Measurements from ENCODE around the gene NDUFAF8. TPM values are rescaled to one million over a fixed set of nuclear protein-coding genes. Genes with fewer than 3 reads are reported as not detected.
A peak's percentile ranks its signal among the peaks of the same experiment; 100 is the strongest.

Gene NDUFAF8
- total RNA-seq, 4 donors from 2014 or later = 22.0 to 67.0 (median 34.3) TPM

- TF ChIP-seq CTCF (IDR thresholded peaks at IDR 0.05) (no peak), POLR2A (IDR thresholded peaks at IDR 0.05) (no peak)
Observed at GRCh38 chr17:81256616-81257015, 17.5 kb downstream of the NDUFAF8 start.

GRCh38 chr17:81257533-81257932 is 18.4 kb downstream of the NDUFAF8 start:
- WGBS, 2 donors = 98 to 100% methylated on average over 3 to 7 of the region's 19 CpGs
- Histone ChIP-seq H3K27ac (no peak overlapping the region), H3K27me3 (no peaks in the 10 kb centered on the region), H3K36me3 (peaks cover 23 to 68% (median 27%) of the 10 kb centered on the region in 3 donors), H3K9me3 (no peaks in the 10 kb centered on the region), H3K4me1 (peaks cover 13 to 38% (median 22%) of the 10 kb centered on the region in 3 donors), H3K4me3 (no peak overlapping the region)
- no peak for DNase-seq
- TF ChIP-seq POLR2A (IDR thresholded peaks at IDR 0.05) (no peak), CTCF (IDR thresholded peaks at IDR 0.05) (no peak)
- intact Hi-C loops (cut with DNase I) = no loop called here

More at GRCh38 chr17:81256616-81257015, 17.5 kb downstream of the NDUFAF8 start:
- intact Hi-C loops (cut with DNase I) = no loop called here
- Histone ChIP-seq H3K27ac (peak overlapping the region in 2 of 4 donors; percentile 74 to 83), H3K9me3 (no peaks in the 10 kb centered on the region), H3K4me1 (peaks cover 13 to 38% (median 22%) of the 10 kb centered on the region in 3 donors), H3K27me3 (no peaks in the 10 kb centered on the region), H3K4me3 (no peak overlapping the region), H3K36me3 (peaks cover 29 to 68% (median 31%) of the 10 kb centered on the region in 3 donors)
- 86 to 90% methylated on average over 8 to 11 of the region's 12 CpGs for WGBS, 2 donors
- no peak for DNase-seq

- Histone ChIP-seq H3K9me3 (no peaks in the 10 kb centered on the region), H3K4me1 (peaks cover 13 to 31% (median 22%) of the 10 kb centered on the region in 3 donors), H3K4me3 (no peak overlapping the region), H3K27me3 (no peaks in the 10 kb centered on the region), H3K36me3 (peaks cover 28 to 69% (median 28%) of the 10 kb centered on the region in 3 donors), H3K27ac (no peak overlapping the region)
- no peak for DNase-seq
- no peak for TF ChIP-seq CTCF (IDR thresholded peaks at IDR 0.05)
- TF ChIP-seq POLR2A (IDR thresholded peaks at IDR 0.05) = no peak
- WGBS, 2 donors = 84 to 93% methylated on average over 4 to 14 of the region's 20 CpGs
- intact Hi-C loops (cut with DNase I) = no loop called here
Observed at GRCh38 chr17:81258292-81258691, 19.2 kb downstream of the NDUFAF8 start.

GRCh38 chr17:81259058-81259605 is 20.0 kb downstream of the NDUFAF8 start:
- Histone ChIP-seq H3K36me3 (peaks cover 34 to 78% (median 37%) of the 10 kb centered on the region in 3 donors), H3K4me1 (peaks cover 13 to 30% (median 22%) of the 10 kb centered on the region in 3 donors), H3K9me3 (no peaks in the 10 kb centered on the region), H3K27ac (no peak overlapping the region), H3K4me3 (no peak overlapping the region), H3K27me3 (no peaks in the 10 kb centered on the region)
- DNase-seq = no peak
- no CpG with 5 or more reads among the region's 23 CpGs for WGBS, 2 donors
- TF ChIP-seq POLR2A (IDR thresholded peaks at IDR 0.05) = no peak
- TF ChIP-seq CTCF (IDR thresholded peaks at IDR 0.05) = no peak
- intact Hi-C loops (cut with DNase I) = no loop called here

GRCh38 chr17:81260171-81260570 is 21.1 kb downstream of the NDUFAF8 start:
- WGBS, 2 donors = 100% methylated on average over 2 of the region's 17 CpGs; no CpG with 5 or more reads in 1 of the 2 donors
- Histone ChIP-seq H3K4me1 (peaks cover 11 to 20% (median 14%) of the 10 kb centered on the region in 3 donors), H3K4me3 (no peak overlapping the region), H3K27me3 (no peaks in the 10 kb centered on the region), H3K27ac (no peak overlapping the region), H3K36me3 (peaks cover 34 to 88% (median 42%) of the 10 kb centered on the region in 3 donors), H3K9me3 (no peaks in the 10 kb centered on the region)
- intact Hi-C loops (cut with DNase I) = loop anchor here (10.0 kb wide), 1 partner anchor 335 kb away; no protein-coding TSS in a partner anchor
- TF ChIP-seq POLR2A (IDR thresholded peaks at IDR 0.05) = no peak
- TF ChIP-seq CTCF (IDR thresholded peaks at IDR 0.05) = no peak
- no peak for DNase-seq

All from esophagus squamous epithelium (tissue), 5 donors.